ENCODE measurements around the gene ZRANB3.

Gene ZRANB3

GRCh38 chr2:135187270-135187669, 343.7 kb downstream of the ZRANB3 start:
- Histone ChIP-seq H3K27me3 (ENCODE audit: insufficient read depth, low read length, poor library complexity, severe bottlenecking) (no peaks in the 10 kb centered on the region), H3K36me3 (ENCODE audit: insufficient read depth, low read length) (no peaks in the 10 kb centered on the region), H3K4me1 (ENCODE audit: insufficient read depth, low read length, poor library complexity, severe bottlenecking) (no peaks in the 10 kb centered on the region), H3F3A (ENCODE audit: low read depth) (no peaks in the 10 kb centered on the region), H3K9me3 (ENCODE audit: insufficient read depth, low read depth, low read length) (no peaks in the 10 kb centered on the region), H3K9ac (ENCODE audit: low read depth, low read length, poor library complexity, severe bottlenecking) (no peak overlapping the region), H3K4me3 (ENCODE audit: low read length, poor library complexity, severe bottlenecking) (no peak overlapping the region), H3K9me2 (replicated peaks; ENCODE audit: low read depth, low read length) (no peaks in the 10 kb centered on the region), H4K20me1 (ENCODE audit: insufficient read depth, low read length, poor library complexity, severe bottlenecking) (no peaks in the 10 kb centered on the region), H3K4me2 (ENCODE audit: low read depth, low read length, poor library complexity, severe bottlenecking) (no peak overlapping the region), H2AFZ (ENCODE audit: low read length) (no peak overlapping the region), H3K79me2 (ENCODE audit: insufficient read depth, low read length) (no peaks in the 10 kb centered on the region)
- TF ChIP-seq EZH2phosphoT487 (IDR thresholded peaks at IDR 0.05; ENCODE audit: borderline replicate concordance) (no peak), CTCF (conservative IDR thresholded peaks at IDR 0.05; ENCODE audit: low read length) (no peak)

GRCh38 chr2:135186054-135186453, 345.0 kb downstream of the ZRANB3 start:
- H3K79me2 ChIP-seq (ENCODE audit: insufficient read depth, low read length) = no peaks in the 10 kb centered on the region
- H3K9me3 ChIP-seq (ENCODE audit: insufficient read depth, low read depth, low read length) = no peaks in the 10 kb centered on the region
- H3K36me3 ChIP-seq (ENCODE audit: insufficient read depth, low read length) = no peaks in the 10 kb centered on the region
- no peaks in the 10 kb centered on the region for H4K20me1 ChIP-seq (ENCODE audit: insufficient read depth, low read length, poor library complexity, severe bottlenecking)
- H3K27me3 ChIP-seq (ENCODE audit: insufficient read depth, low read length, poor library complexity, severe bottlenecking) = no peaks in the 10 kb centered on the region
- H3K9me2 ChIP-seq (replicated peaks; ENCODE audit: low read depth, low read length) = no peaks in the 10 kb centered on the region
- H3K9ac ChIP-seq (ENCODE audit: low read depth, low read length, poor library complexity, severe bottlenecking) = no peak overlapping the region
- no peak overlapping the region for H3K4me2 ChIP-seq (ENCODE audit: low read depth, low read length, poor library complexity, severe bottlenecking)
- no peak overlapping the region for H2AFZ ChIP-seq (ENCODE audit: low read length)
- H3K4me3 ChIP-seq (ENCODE audit: low read length, poor library complexity, severe bottlenecking) = no peak overlapping the region
- no peaks in the 10 kb centered on the region for H3F3A ChIP-seq (ENCODE audit: low read depth)
- no peaks in the 10 kb centered on the region for H3K4me1 ChIP-seq (ENCODE audit: insufficient read depth, low read length, poor library complexity, severe bottlenecking)
- TF ChIP-seq EZH2phosphoT487 (IDR thresholded peaks at IDR 0.05; ENCODE audit: borderline replicate concordance) = no peak
- TF ChIP-seq CTCF (conservative IDR thresholded peaks at IDR 0.05; ENCODE audit: low read length) = no peak

GRCh38 chr2:135183822-135184221, 347.2 kb downstream of the ZRANB3 start:
- Histone ChIP-seq H3F3A (ENCODE audit: low read depth) (no peaks in the 10 kb centered on the region), H3K4me2 (ENCODE audit: low read depth, low read length, poor library complexity, severe bottlenecking) (no peak overlapping the region), H3K4me1 (ENCODE audit: insufficient read depth, low read length, poor library complexity, severe bottlenecking) (no peaks in the 10 kb centered on the region), H3K9ac (ENCODE audit: low read depth, low read length, poor library complexity, severe bottlenecking) (no peak overlapping the region), H2AFZ (ENCODE audit: low read length) (no peak overlapping the region), H3K79me2 (ENCODE audit: insufficient read depth, low read length) (no peaks in the 10 kb centered on the region), H3K4me3 (ENCODE audit: low read length, poor library complexity, severe bottlenecking) (no peak overlapping the region), H3K9me3 (ENCODE audit: insufficient read depth, low read depth, low read length) (no peaks in the 10 kb centered on the region), H3K27me3 (ENCODE audit: insufficient read depth, low read length, poor library complexity, severe bottlenecking) (no peaks in the 10 kb centered on the region), H4K20me1 (ENCODE audit: insufficient read depth, low read length, poor library complexity, severe bottlenecking) (no peaks in the 10 kb centered on the region), H3K9me2 (replicated peaks; ENCODE audit: low read depth, low read length) (no peaks in the 10 kb centered on the region), H3K36me3 (ENCODE audit: insufficient read depth, low read length) (no peaks in the 10 kb centered on the region)
- no peak for TF ChIP-seq EZH2phosphoT487 (IDR thresholded peaks at IDR 0.05; ENCODE audit: borderline replicate concordance)
- no peak for TF ChIP-seq CTCF (conservative IDR thresholded peaks at IDR 0.05; ENCODE audit: low read length)
